ENCODE results near the gene ITPKA.

ITPKA gene

DNA sequence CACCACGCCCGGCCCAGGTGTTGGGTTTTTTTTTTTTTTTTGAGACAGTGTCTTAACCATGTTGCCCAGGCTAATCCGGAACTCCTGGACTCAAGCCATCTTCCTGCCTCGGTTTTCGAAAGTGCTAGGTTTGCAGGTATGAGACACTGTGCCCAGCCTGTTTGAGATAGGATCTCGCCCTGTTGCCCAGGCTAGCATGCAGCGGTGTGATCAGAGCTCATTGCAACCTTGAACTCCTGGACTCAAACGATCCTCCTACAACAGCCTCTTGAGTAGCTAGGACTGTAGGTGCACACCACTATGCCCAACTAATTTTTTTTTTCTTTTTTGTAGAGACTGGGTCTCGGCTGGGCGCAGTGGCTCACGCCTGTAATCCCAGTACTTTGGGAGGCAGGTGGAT is 20.3 kb upstream of the ITPKA start:
- no peak overlapping the region for H3K4me3 ChIP-seq (ENCODE audit: low read depth, low read length)
- TF ChIP-seq, protein P1, sequence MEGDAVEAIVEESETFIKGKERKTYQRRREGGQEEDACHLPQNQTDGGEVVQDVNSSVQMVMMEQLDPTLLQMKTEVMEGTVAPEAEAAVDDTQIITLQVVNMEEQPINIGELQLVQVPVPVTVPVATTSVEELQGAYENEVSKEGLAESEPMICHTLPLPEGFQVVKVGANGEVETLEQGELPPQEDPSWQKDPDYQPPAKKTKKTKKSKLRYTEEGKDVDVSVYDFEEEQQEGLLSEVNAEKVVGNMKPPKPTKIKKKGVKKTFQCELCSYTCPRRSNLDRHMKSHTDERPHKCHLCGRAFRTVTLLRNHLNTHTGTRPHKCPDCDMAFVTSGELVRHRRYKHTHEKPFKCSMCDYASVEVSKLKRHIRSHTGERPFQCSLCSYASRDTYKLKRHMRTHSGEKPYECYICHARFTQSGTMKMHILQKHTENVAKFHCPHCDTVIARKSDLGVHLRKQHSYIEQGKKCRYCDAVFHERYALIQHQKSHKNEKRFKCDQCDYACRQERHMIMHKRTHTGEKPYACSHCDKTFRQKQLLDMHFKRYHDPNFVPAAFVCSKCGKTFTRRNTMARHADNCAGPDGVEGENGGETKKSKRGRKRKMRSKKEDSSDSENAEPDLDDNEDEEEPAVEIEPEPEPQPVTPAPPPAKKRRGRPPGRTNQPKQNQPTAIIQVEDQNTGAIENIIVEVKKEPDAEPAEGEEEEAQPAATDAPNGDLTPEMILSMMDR (IDR thresholded peaks at IDR 0.05; ENCODE audit: low read depth, low read length, missing control alignments), result no peak
- no peak for DNase-seq (ENCODE audit: low read depth)

DNA sequence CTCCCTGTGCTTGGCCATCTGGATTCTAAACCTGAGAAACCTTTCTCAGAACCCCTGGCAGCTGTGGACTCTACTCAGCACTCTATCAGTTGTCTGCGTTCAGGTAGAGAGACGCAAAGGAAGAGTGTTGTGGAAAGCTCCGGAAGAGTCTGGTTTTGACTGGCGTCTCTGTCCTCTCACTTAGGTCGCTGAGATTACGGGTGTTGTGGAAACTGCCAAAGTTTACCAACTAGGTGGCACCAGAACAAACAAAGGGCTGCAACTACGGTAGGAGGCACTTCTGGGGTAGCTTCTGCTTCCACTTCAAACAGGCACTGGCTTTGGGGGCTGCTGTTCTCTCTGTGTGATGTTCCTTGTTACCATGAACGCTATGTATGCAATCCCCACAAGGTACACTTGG is 19.2 kb upstream of the ITPKA start:
- H3K4me3 ChIP-seq (ENCODE audit: low read depth, low read length), result no peak overlapping the region
- TF ChIP-seq, protein P1 (IDR thresholded peaks at IDR 0.05; ENCODE audit: low read depth, low read length, missing control alignments), result no peak
- DNase-seq (ENCODE audit: low read depth), result no peak

DNA sequence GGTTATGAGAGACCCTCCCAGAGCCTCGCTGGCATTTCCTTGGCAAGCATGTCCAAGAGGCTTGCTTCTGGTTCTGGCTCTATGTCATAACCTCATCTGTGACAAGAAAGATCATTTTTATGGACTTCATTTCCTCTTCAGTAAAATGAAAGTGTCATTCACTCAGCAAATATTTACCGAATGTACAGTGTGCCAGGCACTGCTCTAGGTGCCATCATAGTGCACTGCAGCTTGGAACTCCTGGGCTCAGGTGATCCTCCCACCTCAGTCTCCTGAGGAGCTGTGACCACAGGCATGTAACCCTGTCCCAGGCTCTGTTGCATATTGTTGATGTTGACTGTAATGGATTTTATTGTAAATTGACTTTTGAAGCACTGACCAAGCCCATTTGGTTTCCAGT is 18.7 kb upstream of the ITPKA start:
- H3K4me3 ChIP-seq (ENCODE audit: low read depth, low read length), result no peak overlapping the region
- TF ChIP-seq, protein P1 (IDR thresholded peaks at IDR 0.05; ENCODE audit: low read depth, low read length, missing control alignments), result no peak
- DNase-seq (ENCODE audit: low read depth), result no peak

DNA sequence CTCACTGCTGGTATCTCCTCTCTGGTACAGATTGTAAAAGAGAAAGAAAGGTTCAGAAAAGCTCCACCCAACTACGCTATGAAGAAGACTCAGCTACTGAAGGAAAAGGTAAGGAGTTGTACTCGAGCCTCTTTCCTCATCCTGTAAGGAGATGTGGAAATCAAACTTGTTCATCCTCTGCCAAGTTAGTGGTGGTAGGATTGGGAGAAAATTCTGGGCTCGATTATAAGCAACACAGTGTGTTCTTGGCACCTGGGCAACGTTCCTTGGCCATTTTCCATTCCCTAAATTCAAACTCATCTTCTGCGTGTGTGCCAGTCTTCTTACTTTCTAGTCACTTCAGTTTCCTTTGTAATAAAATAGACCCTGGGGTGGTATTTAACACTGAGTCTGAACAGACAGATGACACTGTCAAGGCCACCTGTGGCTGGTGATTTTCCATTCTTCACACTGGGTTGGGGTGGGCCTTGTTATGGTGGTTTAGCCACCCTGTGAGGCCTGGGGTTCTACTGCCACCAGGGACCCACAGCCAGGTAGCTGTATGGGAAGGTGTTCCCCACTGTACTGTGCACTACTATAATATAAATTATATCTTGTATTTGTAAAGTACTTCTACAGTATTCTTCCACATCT is 17.1 kb upstream of the ITPKA start:
- H3K4me3 ChIP-seq (ENCODE audit: low read depth, low read length), result no peak overlapping the region

DNA sequence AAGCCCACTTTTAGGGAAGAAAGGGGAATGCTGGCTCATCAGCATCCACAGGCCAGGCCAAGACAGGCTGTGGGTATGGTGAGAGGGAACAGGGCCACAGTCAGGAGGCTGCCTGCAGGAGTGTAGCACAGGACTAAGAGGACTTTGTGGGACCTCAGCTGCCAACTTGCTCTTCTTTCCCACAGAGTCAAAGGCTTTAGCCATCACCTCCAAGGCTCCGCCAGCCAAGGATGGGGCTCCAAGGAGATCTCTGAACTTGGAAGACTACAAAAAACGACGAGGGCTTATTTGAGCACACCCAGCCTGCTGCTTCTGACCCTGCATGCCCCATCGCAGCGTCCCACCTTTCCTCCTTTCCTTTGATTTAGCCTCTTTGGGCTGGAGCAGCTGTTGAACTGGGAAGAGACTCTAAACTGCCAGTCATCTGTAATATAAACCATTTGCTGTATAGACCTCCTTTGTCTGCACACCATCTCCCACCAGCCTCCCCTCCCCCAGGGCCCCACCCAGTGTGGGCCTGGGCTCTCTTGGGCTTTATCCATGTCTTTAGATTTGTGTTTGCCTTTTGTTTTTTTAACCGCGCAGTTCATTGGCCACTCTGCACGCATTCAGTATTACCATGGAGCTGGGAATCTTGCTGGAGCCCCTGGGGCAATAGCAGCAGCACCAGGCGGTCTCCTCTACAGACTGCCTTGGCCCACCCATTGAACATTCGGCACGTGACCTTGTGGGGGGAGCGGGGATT is 13.1 kb upstream of the ITPKA start:
- DNase-seq (ENCODE audit: low read depth), result no peak
- TF ChIP-seq, protein P1 (IDR thresholded peaks at IDR 0.05; ENCODE audit: low read depth, low read length, missing control alignments), result no peak
- H3K4me3 ChIP-seq (ENCODE audit: low read depth, low read length), result no peak overlapping the region

More for the DNA sequence above, 17.1 kb upstream of the ITPKA start:
- no peak for DNase-seq (ENCODE audit: low read depth)
- TF ChIP-seq, protein P1 (IDR thresholded peaks at IDR 0.05; ENCODE audit: low read depth, low read length, missing control alignments), result no peak

DNA sequence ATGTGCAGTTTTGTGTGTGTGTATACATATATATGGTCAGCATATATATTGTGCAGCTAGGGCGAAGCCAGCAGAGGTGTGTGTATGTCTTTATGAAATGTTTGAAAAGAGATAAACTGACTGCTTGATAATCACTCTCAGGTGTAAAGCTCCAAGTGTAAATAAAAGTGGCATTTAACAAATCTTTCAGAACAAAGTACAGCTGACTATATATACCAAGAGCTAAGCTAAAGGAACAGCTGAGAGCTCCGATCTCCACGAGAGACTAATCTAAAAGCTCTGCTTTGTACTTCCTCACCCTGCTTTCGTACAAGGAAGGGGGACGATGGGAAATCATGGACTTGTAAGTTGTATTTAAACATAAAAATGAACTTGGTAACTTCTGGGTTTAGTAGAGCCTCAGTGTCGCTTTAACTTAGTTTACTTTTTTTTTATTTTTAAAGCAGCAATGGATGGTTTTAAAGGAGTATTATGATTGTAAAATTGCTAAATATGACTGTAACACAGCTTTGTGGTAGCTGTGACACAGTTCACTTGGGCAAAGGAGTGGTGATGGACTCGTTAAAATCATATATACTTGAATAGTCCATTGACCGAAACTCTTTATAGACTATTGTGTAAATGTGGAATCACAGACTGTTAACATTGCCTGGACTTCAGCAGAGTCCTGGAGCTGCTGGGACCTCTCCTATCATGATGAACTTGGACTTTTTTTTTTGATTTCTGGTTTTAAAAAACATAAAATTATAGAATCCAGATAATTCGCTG is 11.4 kb upstream of the ITPKA start:
- DNase-seq (ENCODE audit: low read depth), result no peak
- TF ChIP-seq, protein P1 (IDR thresholded peaks at IDR 0.05; ENCODE audit: low read depth, low read length, missing control alignments), result no peak

More for the DNA sequence above, 11.4 kb upstream of the ITPKA start:
- H3K4me3 ChIP-seq (ENCODE audit: low read depth, low read length), result no peak overlapping the region
